WTC11 (cell line): ENCODE results near the gene COMMD4. TPM values are rescaled to one million over a fixed set of nuclear protein-coding genes. Genes with fewer than 3 reads are reported as not detected.

Source experiments
- ATAC-seq: fragments of 200-7000 bp; cut with Tn5 transposase; 2 replicates; pipeline ENCODE4 v1.10.0; 2021; ENCODE audit warnings: mild to moderate bottlenecking, moderate library complexity
- CTCF ChIA-PET: fragments of 300-600 bp; sonication (Branson Sonifier 250); formaldehyde crosslinking; loops from one replicate; lab custom pipeline; 2021; ENCODE audit warnings: antibody characterized with exemption; lab: Charles Lee
- POLR2A ChIA-PET: fragments of 350-600 bp; sonication (Branson Sonifier 250); formaldehyde crosslinking; loops from one replicate; lab custom pipeline; 2021; ENCODE audit warnings: antibody characterized with exemption; lab: Charles Lee
- DNase-seq: peaks from one replicate; pipeline ENCODE4 v3.0.0; 2021; ENCODE audit warnings: low spot score
- H3K27ac Mint-ChIP-seq: 2 replicates; pipeline ENCODE4 v1.8.0; 2021; ENCODE audit warnings: mixed read lengths
- H3K27me3 Mint-ChIP-seq: 2 replicates; pipeline ENCODE4 v1.8.0; 2021; ENCODE audit warnings: low read depth, mild to moderate bottlenecking, moderate library complexity, mixed read lengths
- H3K36me3 Mint-ChIP-seq: 2 replicates; pipeline ENCODE4 v1.8.0; 2021; ENCODE audit warnings: mixed read lengths
- H3K4me1 Mint-ChIP-seq: 2 replicates; pipeline ENCODE4 v1.8.0; 2022; ENCODE audit warnings: mixed read lengths
- H3K4me3 Mint-ChIP-seq: 2 replicates; pipeline ENCODE4 v1.8.0; 2021; ENCODE audit warnings: mild to moderate bottlenecking, moderate library complexity, mixed read lengths
- H3K9me3 Mint-ChIP-seq: 2 replicates; pipeline ENCODE4 v1.8.0; 2021; ENCODE audit warnings: mixed read lengths
- ATF1 ChIP-seq: sonication (generic); formaldehyde crosslinking; IDR thresholded peaks from 2 replicates; pipeline ENCODE4 v1.8.1; 2023; ENCODE audit warnings: mild to moderate bottlenecking, moderate library complexity, missing genetic modification reagents
- ELF4 ChIP-seq: sonication (generic); formaldehyde crosslinking; IDR thresholded peaks from 2 replicates; pipeline ENCODE4 v1.8.1; 2022; ENCODE audit warnings: low read depth, mild to moderate bottlenecking, moderate library complexity, missing genetic modification reagents
- EMX1 ChIP-seq: fragments of 250-450 bp; sonication (Bioruptor Pico); IDR thresholded peaks from 2 replicates; pipeline ENCODE4 v1.8.0; 2021; ENCODE audit warnings: mild to moderate bottlenecking
- FOXP1 ChIP-seq: sonication (generic); formaldehyde crosslinking; IDR thresholded peaks from 2 replicates; pipeline ENCODE4 v1.8.0; 2022; ENCODE audit warnings: missing genetic modification reagents, mild to moderate bottlenecking, moderate library complexity, borderline replicate concordance
- GTF2I ChIP-seq: fragments of 250-450 bp; sonication (Bioruptor Pico); conservative IDR thresholded peaks from 2 replicates; pipeline ENCODE4 v1.4.0; 2021; ENCODE audit warnings: mild to moderate bottlenecking
- MXD4 ChIP-seq: fragments of 250-450 bp; sonication (Bioruptor Pico); IDR thresholded peaks from 2 replicates; pipeline ENCODE4 v1.8.0; 2021; ENCODE audit warnings: mild to moderate bottlenecking, moderate library complexity, borderline replicate concordance
- MYBL2 ChIP-seq: sonication (generic); formaldehyde crosslinking; IDR thresholded peaks from 2 replicates; pipeline ENCODE4 v1.8.1; 2023; ENCODE audit warnings: mild to moderate bottlenecking, moderate library complexity, missing genetic modification reagents
- NFATC4 ChIP-seq: fragments of 250-450 bp; sonication (Bioruptor Pico); IDR thresholded peaks from 2 replicates; pipeline ENCODE4 v1.9.0; 2021; ENCODE audit warnings: mild to moderate bottlenecking
- SOX15 ChIP-seq: fragments of 250-450 bp; sonication (Bioruptor Pico); IDR thresholded peaks from 2 replicates; pipeline ENCODE4 v1.9.0; 2021; ENCODE audit warnings: mild to moderate bottlenecking
- TEAD1 ChIP-seq: sonication (generic); formaldehyde crosslinking; IDR thresholded peaks from 2 replicates; pipeline ENCODE4 v1.8.0; 2022; ENCODE audit warnings: mild to moderate bottlenecking, missing genetic modification reagents
- USF2 ChIP-seq: sonication (generic); formaldehyde crosslinking; IDR thresholded peaks from 2 replicates; pipeline ENCODE4 v1.8.1; 2023; ENCODE audit warnings: mild to moderate bottlenecking, missing genetic modification reagents, moderate library complexity
- ZNF281 ChIP-seq: sonication (generic); formaldehyde crosslinking; IDR thresholded peaks from 2 replicates; pipeline ENCODE4 v1.8.0; 2023; ENCODE audit warnings: mild to moderate bottlenecking, missing genetic modification reagents
- total RNA-seq: library from RNA; stranded (reverse); gene quantifications from 3 replicates; pipeline ENCODE4 v1.2.3, GENCODE V29; 2021
- TF ChIP-seq, protein P1 (sequence below): fragments of 250-450 bp; sonication (Bioruptor Pico); IDR thresholded peaks from 2 replicates; pipeline ENCODE4 v2.1.2; 2022; ENCODE audit warnings: mild to moderate bottlenecking, moderate library complexity
- TF ChIP-seq, protein P2 (sequence below): sonication (generic); formaldehyde crosslinking; IDR thresholded peaks from 2 replicates; pipeline ENCODE4 v1.8.1; 2022; ENCODE audit warnings: mild to moderate bottlenecking, missing genetic modification reagents, moderate library complexity, borderline replicate concordance
- TF ChIP-seq, protein P3 (sequence below): fragments of 250-450 bp; sonication (Bioruptor Pico); conservative IDR thresholded peaks from 2 replicates; pipeline ENCODE4 v1.9.0; 2021; ENCODE audit warnings: mild to moderate bottlenecking
- TF ChIP-seq, protein P4 (sequence below): sonication (generic); formaldehyde crosslinking; IDR thresholded peaks from 2 replicates; pipeline ENCODE4 v1.8.1; 2022; ENCODE audit warnings: low read depth, missing genetic modification reagents, borderline replicate concordance
- TF ChIP-seq, protein P5 (sequence below): sonication (generic); formaldehyde crosslinking; conservative IDR thresholded peaks from 2 replicates; pipeline ENCODE4 v1.8.1; 2023; ENCODE audit warnings: mild to moderate bottlenecking, low read depth, missing genetic modification reagents, moderate library complexity
- TF ChIP-seq, protein P6 (sequence below): fragments of 250-450 bp; sonication (Bioruptor Pico); IDR thresholded peaks from 2 replicates; pipeline ENCODE4 v1.9.0; 2021; ENCODE audit warnings: moderate library complexity, mild to moderate bottlenecking, inconsistent platforms, borderline replicate concordance
- TF ChIP-seq, protein P7 (sequence below): sonication (generic); formaldehyde crosslinking; IDR thresholded peaks from 2 replicates; pipeline ENCODE4 v1.8.1; 2023; ENCODE audit warnings: mild to moderate bottlenecking, moderate library complexity, missing genetic modification reagents

The COMMD4 gene
- total RNA-seq, 1 experiment from 2014 or later: 140 TPM

DNA sequence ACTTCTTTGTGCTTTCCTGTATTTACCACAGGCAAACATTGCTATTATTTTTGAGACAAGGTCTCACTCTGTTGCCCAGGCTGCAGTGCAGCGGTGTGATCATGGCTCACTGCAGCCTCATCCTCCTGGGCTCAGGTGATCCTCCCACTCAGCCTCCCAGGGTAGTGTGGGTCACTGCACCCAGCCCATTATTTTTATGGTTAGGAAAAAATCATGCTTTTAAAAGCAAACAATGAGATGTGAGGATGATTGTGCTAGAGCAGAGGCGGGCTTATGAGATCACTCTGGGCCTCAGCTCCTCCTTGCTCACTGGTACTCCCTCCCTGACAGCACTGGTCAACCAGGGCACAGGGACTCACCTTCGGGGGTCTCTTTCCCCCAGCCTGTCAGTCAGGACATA lies 30.3 kb downstream of the COMMD4 start:
- CTCF ChIA-PET: no interaction called here
- POLR2A ChIA-PET: no interaction called here
- DNase-seq: no peak
- H3K27me3 Mint-ChIP-seq: no peaks in the 10 kb centered on the region
- no peaks in the 10 kb centered on the region for H3K9me3 Mint-ChIP-seq
- peaks cover 18% of the 10 kb centered on the region for H3K4me1 Mint-ChIP-seq
- H3K27ac Mint-ChIP-seq: no peak overlapping the region
- no peak overlapping the region for H3K4me3 Mint-ChIP-seq
- no peak for ATAC-seq
- TF ChIP-seq, protein P1, sequence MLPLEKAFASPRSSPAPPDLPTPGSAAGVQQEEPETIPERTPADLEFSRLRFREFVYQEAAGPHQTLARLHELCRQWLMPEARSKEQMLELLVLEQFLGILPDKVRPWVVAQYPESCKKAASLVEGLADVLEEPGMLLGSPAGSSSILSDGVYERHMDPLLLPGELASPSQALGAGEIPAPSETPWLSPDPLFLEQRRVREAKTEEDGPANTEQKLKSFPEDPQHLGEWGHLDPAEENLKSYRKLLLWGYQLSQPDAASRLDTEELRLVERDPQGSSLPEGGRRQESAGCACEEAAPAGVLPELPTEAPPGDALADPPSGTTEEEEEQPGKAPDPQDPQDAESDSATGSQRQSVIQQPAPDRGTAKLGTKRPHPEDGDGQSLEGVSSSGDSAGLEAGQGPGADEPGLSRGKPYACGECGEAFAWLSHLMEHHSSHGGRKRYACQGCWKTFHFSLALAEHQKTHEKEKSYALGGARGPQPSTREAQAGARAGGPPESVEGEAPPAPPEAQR (CRISPR knock-in tag): no peak
- TF ChIP-seq GTF2I (CRISPR knock-in tag) (no peak), EMX1 (no peak), NFATC4 (CRISPR knock-in tag) (no peak), MXD4 (CRISPR knock-in tag) (no peak), USF2 (CRISPR knock-in tag) (no peak), TEAD1 (CRISPR knock-in tag) (no peak), ELF4 (CRISPR knock-in tag) (no peak), ATF1 (CRISPR knock-in tag) (no peak)
- TF ChIP-seq, protein P2, sequence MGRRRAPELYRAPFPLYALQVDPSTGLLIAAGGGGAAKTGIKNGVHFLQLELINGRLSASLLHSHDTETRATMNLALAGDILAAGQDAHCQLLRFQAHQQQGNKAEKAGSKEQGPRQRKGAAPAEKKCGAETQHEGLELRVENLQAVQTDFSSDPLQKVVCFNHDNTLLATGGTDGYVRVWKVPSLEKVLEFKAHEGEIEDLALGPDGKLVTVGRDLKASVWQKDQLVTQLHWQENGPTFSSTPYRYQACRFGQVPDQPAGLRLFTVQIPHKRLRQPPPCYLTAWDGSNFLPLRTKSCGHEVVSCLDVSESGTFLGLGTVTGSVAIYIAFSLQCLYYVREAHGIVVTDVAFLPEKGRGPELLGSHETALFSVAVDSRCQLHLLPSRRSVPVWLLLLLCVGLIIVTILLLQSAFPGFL (CRISPR knock-in tag): no peak
- TF ChIP-seq, protein P3, sequence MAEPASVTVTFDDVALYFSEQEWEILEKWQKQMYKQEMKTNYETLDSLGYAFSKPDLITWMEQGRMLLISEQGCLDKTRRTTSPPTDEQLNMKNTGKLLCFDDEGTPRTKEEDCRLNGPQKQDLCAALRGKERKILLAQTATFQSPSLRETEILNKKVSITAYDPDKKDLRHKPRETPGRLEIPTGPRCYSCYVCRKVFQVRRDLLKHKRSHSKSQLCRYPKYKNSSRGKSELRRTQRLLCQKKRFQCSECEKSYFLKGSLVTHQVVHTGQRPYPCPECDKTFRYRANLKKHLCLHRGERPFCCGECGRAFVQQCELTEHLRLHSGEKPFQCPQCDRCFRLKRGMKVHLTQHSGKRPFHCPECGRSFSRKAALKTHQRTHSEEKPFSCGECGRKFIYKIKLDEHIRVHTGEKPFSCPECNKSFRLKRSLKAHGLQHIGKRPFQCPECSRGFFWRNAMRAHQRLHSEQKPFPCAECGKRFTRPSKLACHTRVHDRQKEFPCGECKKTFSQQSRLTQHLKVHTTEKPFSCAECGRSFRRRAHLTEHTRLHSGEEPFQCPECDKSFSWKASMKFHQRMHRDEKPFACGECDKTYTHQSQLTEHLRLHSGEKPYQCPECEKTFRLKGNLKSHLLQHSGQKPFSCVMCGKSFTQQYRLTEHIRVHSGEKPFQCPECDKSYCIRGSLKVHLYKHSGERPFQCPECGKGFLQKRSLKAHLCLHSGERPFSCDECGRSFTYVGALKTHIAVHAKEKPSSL (CRISPR knock-in tag): no peak
- TF ChIP-seq, protein P4, sequence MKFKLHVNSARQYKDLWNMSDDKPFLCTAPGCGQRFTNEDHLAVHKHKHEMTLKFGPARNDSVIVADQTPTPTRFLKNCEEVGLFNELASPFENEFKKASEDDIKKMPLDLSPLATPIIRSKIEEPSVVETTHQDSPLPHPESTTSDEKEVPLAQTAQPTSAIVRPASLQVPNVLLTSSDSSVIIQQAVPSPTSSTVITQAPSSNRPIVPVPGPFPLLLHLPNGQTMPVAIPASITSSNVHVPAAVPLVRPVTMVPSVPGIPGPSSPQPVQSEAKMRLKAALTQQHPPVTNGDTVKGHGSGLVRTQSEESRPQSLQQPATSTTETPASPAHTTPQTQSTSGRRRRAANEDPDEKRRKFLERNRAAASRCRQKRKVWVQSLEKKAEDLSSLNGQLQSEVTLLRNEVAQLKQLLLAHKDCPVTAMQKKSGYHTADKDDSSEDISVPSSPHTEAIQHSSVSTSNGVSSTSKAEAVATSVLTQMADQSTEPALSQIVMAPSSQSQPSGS: no peak
- TF ChIP-seq, protein P5, sequence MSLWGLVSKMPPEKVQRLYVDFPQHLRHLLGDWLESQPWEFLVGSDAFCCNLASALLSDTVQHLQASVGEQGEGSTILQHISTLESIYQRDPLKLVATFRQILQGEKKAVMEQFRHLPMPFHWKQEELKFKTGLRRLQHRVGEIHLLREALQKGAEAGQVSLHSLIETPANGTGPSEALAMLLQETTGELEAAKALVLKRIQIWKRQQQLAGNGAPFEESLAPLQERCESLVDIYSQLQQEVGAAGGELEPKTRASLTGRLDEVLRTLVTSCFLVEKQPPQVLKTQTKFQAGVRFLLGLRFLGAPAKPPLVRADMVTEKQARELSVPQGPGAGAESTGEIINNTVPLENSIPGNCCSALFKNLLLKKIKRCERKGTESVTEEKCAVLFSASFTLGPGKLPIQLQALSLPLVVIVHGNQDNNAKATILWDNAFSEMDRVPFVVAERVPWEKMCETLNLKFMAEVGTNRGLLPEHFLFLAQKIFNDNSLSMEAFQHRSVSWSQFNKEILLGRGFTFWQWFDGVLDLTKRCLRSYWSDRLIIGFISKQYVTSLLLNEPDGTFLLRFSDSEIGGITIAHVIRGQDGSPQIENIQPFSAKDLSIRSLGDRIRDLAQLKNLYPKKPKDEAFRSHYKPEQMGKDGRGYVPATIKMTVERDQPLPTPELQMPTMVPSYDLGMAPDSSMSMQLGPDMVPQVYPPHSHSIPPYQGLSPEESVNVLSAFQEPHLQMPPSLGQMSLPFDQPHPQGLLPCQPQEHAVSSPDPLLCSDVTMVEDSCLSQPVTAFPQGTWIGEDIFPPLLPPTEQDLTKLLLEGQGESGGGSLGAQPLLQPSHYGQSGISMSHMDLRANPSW (CRISPR knock-in tag): no peak
- TF ChIP-seq, protein P6, sequence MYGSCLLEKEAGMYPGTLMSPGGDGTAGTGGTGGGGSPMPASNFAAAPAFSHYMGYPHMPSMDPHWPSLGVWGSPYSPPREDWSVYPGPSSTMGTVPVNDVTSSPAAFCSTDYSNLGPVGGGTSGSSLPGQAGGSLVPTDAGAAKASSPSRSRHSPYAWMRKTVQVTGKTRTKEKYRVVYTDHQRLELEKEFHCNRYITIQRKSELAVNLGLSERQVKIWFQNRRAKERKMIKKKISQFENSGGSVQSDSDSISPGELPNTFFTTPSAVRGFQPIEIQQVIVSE: no peak
- TF ChIP-seq, all 79 proteins: peak for 0
- peaks cover 29% of the 10 kb centered on the region for H3K36me3 Mint-ChIP-seq

- no peaks in the 10 kb centered on the region for H3K27me3 Mint-ChIP-seq
- ChIA-PET POLR2A (interaction anchor here (2.0 to 3.1 kb wide), 2 partner anchors 87 to 273 kb away, joined by 19 to 33 read pairs; partner anchors contain the start of gene IMP3), CTCF (interaction anchor here (1.3 to 2.3 kb wide), 9 partner anchors 8 to 366 kb away, joined by 4 to 40 read pairs (median 18); partner anchors contain the start of genes NEIL1 and SIN3A)
- ATAC-seq (no peak), DNase-seq (no peak)
- H3K4me1 Mint-ChIP-seq: peaks cover 18% of the 10 kb centered on the region
- H3K4me3 Mint-ChIP-seq: no peak overlapping the region
- no peaks in the 10 kb centered on the region for H3K9me3 Mint-ChIP-seq
- peaks cover 34% of the 10 kb centered on the region for H3K36me3 Mint-ChIP-seq
- H3K27ac Mint-ChIP-seq: no peak overlapping the region
- TF ChIP-seq SOX15 (CRISPR knock-in tag) (no peak), MXD4 (CRISPR knock-in tag) (no peak), ZNF281 (no peak), FOXP1 (CRISPR knock-in tag) (no peak), MYBL2 (CRISPR knock-in tag) (no peak)
- TF ChIP-seq, protein P7, sequence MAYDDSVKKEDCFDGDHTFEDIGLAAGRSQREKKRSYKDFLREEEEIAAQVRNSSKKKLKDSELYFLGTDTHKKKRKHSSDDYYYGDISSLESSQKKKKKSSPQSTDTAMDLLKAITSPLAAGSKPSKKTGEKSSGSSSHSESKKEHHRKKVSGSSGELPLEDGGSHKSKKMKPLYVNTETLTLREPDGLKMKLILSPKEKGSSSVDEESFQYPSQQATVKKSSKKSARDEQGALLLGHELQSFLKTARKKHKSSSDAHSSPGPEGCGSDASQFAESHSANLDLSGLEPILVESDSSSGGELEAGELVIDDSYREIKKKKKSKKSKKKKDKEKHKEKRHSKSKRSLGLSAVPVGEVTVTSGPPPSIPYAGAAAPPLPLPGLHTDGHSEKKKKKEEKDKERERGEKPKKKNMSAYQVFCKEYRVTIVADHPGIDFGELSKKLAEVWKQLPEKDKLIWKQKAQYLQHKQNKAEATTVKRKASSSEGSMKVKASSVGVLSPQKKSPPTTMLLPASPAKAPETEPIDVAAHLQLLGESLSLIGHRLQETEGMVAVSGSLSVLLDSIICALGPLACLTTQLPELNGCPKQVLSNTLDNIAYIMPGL: no peak
Observed at GRCh38 chr15:75367006-75367405, 31.1 kb downstream of the COMMD4 start.
